Astrocyte (in vitro differentiated cells and primary cell): ENCODE results near the gene CAMKMT.

Experiments
- CTCF ChIP-seq: IDR thresholded peaks from 2 replicates; pipeline ENCODE4 v1.5.1; 2011; ENCODE audit warnings: low read depth, mild to moderate bottlenecking, inconsistent platforms, low read length, moderate library complexity; ENCODE audit not compliant: insufficient read depth
- EZH2 ChIP-seq: IDR thresholded peaks from 2 replicates; pipeline ENCODE4 v1.6.1; 2012; ENCODE audit warnings: mild to moderate bottlenecking, low read length, inconsistent platforms; ENCODE audit not compliant: insufficient read depth

- TF ChIP-seq CTCF, result no peak
- no peak for TF ChIP-seq EZH2
Measured at GRCh38 chr2:44770221-44771195, 408.8 kb downstream of the CAMKMT start.
